Caco-2 (cell line): ENCODE data around the gene MAN1A1. TPM values are rescaled to one million over a fixed set of nuclear protein-coding genes. Genes with fewer than 3 reads are reported as not detected.

Source experiments
- BruUV-seq: library from RNA; stranded (reverse); fragments of 400-500 nt; replicated peaks from 2 replicates; lab custom pipeline; 2021; lab: Mats Ljungman, UMichigan
- CTCF ChIA-PET: fragments of 300-600 bp; sonication (Branson Sonifier 250); formaldehyde crosslinking; loops from one replicate; lab custom pipeline; 2022; ENCODE audit warnings: antibody characterized with exemption; lab: Charles Lee
- POLR2A ChIA-PET: fragments of 300-600 bp; sonication (Branson Sonifier 250); formaldehyde crosslinking; loops from one replicate; lab custom pipeline; 2022; ENCODE audit warnings: antibody characterized with exemption; lab: Charles Lee
- DNase-seq, 2 experiments: peaks; one replicate each; pipeline versions ENCODE4 v3.0.0 to v3.0.0-alpha.2; 2020 to 2022
- H3K27me3 ChIP-seq: replicated peaks from 2 replicates; pipeline ENCODE4 v1.6.0; 2011; ENCODE audit warnings: low read length; ENCODE audit not compliant: control insufficient read depth, insufficient read depth
- H3K36me3 ChIP-seq: 2 replicates; pipeline ENCODE4 v1.5.1; 2011; ENCODE audit warnings: low read length; ENCODE audit not compliant: control insufficient read depth, insufficient read depth
- H3K4me1 ChIP-seq: fragments of 250-450 bp; sonication (Bioruptor Pico); 2 replicates; pipeline ENCODE4 v1.5.1; 2020; ENCODE audit warnings: mild to moderate bottlenecking
- H3K4me3 ChIP-seq: 2 replicates; pipeline ENCODE4 v1.5.1; 2011; ENCODE audit warnings: low read depth, mild to moderate bottlenecking, control low read depth, low read length
- H3K9me3 ChIP-seq: fragments of 250-450 bp; sonication (Bioruptor Pico); 2 replicates; pipeline ENCODE4 v1.5.1; 2020; ENCODE audit warnings: mild to moderate bottlenecking, moderate library complexity
- H3K27ac Mint-ChIP-seq: one replicate; pipeline ENCODE4 v1.8.0; 2022; ENCODE audit warnings: mixed read lengths; ENCODE audit not compliant: unreplicated experiment
- H3K27me3 Mint-ChIP-seq: one replicate; pipeline ENCODE4 v1.8.0; 2022; ENCODE audit warnings: mixed read lengths; ENCODE audit not compliant: insufficient read depth, unreplicated experiment
- H3K36me3 Mint-ChIP-seq: one replicate; pipeline ENCODE4 v1.8.0; 2022; ENCODE audit warnings: mild to moderate bottlenecking, mixed read lengths; ENCODE audit not compliant: insufficient read depth, unreplicated experiment
- H3K4me1 Mint-ChIP-seq: one replicate; pipeline ENCODE4 v1.8.0; 2022; ENCODE audit warnings: low read depth, mixed read lengths; ENCODE audit not compliant: unreplicated experiment
- H3K4me3 Mint-ChIP-seq: one replicate; pipeline ENCODE4 v1.8.0; 2022; ENCODE audit warnings: mild to moderate bottlenecking, moderate library complexity, mixed read lengths; ENCODE audit not compliant: unreplicated experiment
- H3K9me3 Mint-ChIP-seq: one replicate; pipeline ENCODE4 v1.8.0; 2022; ENCODE audit warnings: mixed read lengths; ENCODE audit not compliant: unreplicated experiment
- intact Hi-C: fragments of 100-400 bp; cut with micrococcal nuclease; formaldehyde crosslinking; loops from one replicate; pipeline ENCODE4 v1.10.0; 2022; ENCODE audit not compliant: unreplicated experiment
- total RNA-seq: library from RNA; stranded (reverse); gene quantifications from 2 replicates; pipeline ENCODE4 v1.2.3, GENCODE V29; 2022
- TF ChIP-seq, protein P1 (sequence below), 2 experiments: fragments of 200-600 bp in 1 of 2; IDR thresholded peaks; 1 replicate in 1 of 2; 2 replicates in 1 of 2; pipeline versions ENCODE4 v1.5.1 to v1.8.0; 2011 to 2022; ENCODE audit warnings: antibody characterized with exemption in 1 of 2, control low read depth in 1 of 2, inconsistent platforms in 1 of 2, low read depth in 1 of 2, low read length in 1 of 2, mild to moderate bottlenecking in 1 of 2, moderate library complexity in 1 of 2; ENCODE audit not compliant: insufficient read depth in 1 of 2, severe bottlenecking in 1 of 2, unreplicated experiment in 1 of 2

The MAN1A1 gene
- total RNA-seq, 1 experiment from 2014 or later = 28.7 TPM

DNA sequence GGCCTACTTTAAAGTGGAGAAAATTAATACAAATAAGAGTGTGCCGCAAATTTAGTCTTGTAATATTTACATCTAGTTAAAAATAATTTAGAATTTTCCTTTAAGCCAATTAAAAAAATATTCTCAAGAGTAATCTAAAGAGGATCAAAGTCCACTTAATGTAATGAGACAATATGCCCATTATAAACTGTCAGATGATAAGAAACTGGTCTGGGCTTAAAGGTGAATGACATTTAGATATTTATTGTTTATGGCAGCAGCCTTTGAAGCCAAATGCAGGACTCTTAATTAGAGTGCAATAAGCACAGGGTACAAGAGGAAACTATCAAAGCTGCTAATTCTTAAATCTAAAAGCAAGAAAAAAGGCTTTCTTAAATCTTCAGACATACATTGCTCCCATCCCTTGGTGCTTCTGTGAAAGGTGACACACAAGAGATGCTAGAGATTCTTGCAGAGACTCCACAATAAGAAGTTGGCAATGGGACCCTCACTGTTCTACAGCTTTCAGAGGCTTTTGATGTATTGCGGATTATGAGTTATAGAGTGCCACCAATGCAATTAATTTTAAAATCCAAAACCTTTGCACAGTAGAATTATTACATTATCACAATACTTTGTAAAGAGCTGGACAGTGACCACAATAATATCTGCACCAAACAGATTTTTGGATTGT is 116.1 kb downstream of the MAN1A1 start:
- H3K36me3 Mint-ChIP-seq = peaks cover 13% of the 10 kb centered on the region
- peaks cover 6% of the 10 kb centered on the region for H3K4me1 Mint-ChIP-seq
- no peaks in the 10 kb centered on the region; the same call in 1 of the 2 replicates for H3K36me3 ChIP-seq
- no peaks in the 10 kb centered on the region for H3K27me3 Mint-ChIP-seq
- H3K4me3 ChIP-seq = no peak overlapping the region
- TF ChIP-seq, protein P1, sequence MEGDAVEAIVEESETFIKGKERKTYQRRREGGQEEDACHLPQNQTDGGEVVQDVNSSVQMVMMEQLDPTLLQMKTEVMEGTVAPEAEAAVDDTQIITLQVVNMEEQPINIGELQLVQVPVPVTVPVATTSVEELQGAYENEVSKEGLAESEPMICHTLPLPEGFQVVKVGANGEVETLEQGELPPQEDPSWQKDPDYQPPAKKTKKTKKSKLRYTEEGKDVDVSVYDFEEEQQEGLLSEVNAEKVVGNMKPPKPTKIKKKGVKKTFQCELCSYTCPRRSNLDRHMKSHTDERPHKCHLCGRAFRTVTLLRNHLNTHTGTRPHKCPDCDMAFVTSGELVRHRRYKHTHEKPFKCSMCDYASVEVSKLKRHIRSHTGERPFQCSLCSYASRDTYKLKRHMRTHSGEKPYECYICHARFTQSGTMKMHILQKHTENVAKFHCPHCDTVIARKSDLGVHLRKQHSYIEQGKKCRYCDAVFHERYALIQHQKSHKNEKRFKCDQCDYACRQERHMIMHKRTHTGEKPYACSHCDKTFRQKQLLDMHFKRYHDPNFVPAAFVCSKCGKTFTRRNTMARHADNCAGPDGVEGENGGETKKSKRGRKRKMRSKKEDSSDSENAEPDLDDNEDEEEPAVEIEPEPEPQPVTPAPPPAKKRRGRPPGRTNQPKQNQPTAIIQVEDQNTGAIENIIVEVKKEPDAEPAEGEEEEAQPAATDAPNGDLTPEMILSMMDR (IDR thresholded peaks at IDR 0.05; ENCODE audit: insufficient read depth in 1 of 2, low read depth in 1 of 2, low read length in 1 of 2, severe bottlenecking in 1 of 2, unreplicated experiment in 1 of 2) = no peak
- no TSS peak for BruUV-seq
- no peak for DNase-seq
- H3K4me1 ChIP-seq = peaks cover 8% of the 10 kb centered on the region
- no peak overlapping the region for H3K4me3 Mint-ChIP-seq
- no peaks in the 10 kb centered on the region for H3K27me3 ChIP-seq
- intact Hi-C loops = no loop called here
- no peak overlapping the region for H3K27ac Mint-ChIP-seq
- no peaks in the 10 kb centered on the region for H3K9me3 ChIP-seq
- POLR2A ChIA-PET = no interaction called here
- no peaks in the 10 kb centered on the region for H3K9me3 Mint-ChIP-seq
- CTCF ChIA-PET = no interaction called here

DNA sequence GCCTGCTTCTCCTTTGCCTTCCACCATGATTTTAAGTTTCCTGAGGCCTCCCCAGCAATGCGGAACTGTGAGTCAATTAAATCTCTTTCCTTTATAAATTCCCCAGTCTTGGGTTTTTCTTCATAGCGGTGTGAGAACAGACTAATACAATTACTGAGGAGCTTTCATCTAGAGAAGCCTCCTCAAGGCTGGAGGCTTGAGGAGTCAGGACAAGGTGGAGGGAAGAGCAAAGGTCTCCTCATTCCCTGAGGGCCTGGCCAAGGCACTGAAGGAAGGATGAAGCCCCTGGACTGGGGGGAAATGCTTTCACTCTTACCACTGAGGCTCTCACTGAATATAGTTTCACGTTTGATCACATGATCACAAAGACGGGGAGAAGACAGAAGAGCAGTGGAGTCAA is 118.2 kb downstream of the MAN1A1 start:
- no peaks in the 10 kb centered on the region for H3K27me3 ChIP-seq
- Mint-ChIP-seq H3K4me3 (no peak overlapping the region), H3K36me3 (peaks cover 13% of the 10 kb centered on the region), H3K27me3 (no peaks in the 10 kb centered on the region), H3K4me1 (peaks cover 6% of the 10 kb centered on the region), H3K9me3 (no peaks in the 10 kb centered on the region), H3K27ac (no peak overlapping the region)
- no peak overlapping the region for H3K4me3 ChIP-seq
- BruUV-seq = no TSS peak
- TF ChIP-seq, protein P1 (IDR thresholded peaks at IDR 0.05; ENCODE audit: insufficient read depth in 1 of 2, low read depth in 1 of 2, low read length in 1 of 2, severe bottlenecking in 1 of 2, unreplicated experiment in 1 of 2) = no peak
- H3K4me1 ChIP-seq = peaks cover 8% of the 10 kb centered on the region
- DNase-seq = no peak
- POLR2A ChIA-PET = no interaction called here
- CTCF ChIA-PET = no interaction called here
- H3K9me3 ChIP-seq = no peaks in the 10 kb centered on the region
- no peaks in the 10 kb centered on the region; the same call in 1 of the 2 replicates for H3K36me3 ChIP-seq
- intact Hi-C loops = no loop called here

DNA sequence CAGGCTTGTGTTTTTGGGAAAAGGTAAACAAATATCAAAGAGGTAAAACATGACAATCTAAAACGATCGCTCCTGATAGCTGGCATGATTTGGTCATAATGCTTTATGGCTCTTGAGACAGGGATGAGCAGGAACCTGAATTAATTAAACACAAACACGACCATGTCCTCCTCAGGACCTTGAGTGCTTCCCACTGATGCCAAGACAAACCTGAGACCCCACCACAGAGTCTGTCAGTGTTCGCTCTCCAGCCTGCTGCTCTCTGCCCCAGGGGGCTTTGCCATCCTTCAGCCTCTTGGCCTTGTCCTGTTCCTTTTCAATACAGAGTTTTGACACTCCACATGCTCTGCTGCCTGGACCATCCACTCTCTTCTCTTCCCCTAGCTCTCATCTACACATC is 119.4 kb downstream of the MAN1A1 start:
- intact Hi-C loops = no loop called here
- TF ChIP-seq, protein P1 (IDR thresholded peaks at IDR 0.05; ENCODE audit: insufficient read depth in 1 of 2, low read depth in 1 of 2, low read length in 1 of 2, severe bottlenecking in 1 of 2, unreplicated experiment in 1 of 2) = no peak
- H3K4me1 ChIP-seq = peaks cover 8% of the 10 kb centered on the region
- no peaks in the 10 kb centered on the region for H3K27me3 Mint-ChIP-seq
- H3K4me1 Mint-ChIP-seq = peaks cover 12% of the 10 kb centered on the region
- BruUV-seq = no TSS peak
- no peaks in the 10 kb centered on the region for H3K9me3 ChIP-seq
- no peak overlapping the region for H3K4me3 ChIP-seq
- POLR2A ChIA-PET = no interaction called here
- no peaks in the 10 kb centered on the region; the same call in 1 of the 2 replicates for H3K36me3 ChIP-seq
- peaks cover 13% of the 10 kb centered on the region for H3K36me3 Mint-ChIP-seq
- CTCF ChIA-PET = no interaction called here
- no peak for DNase-seq
- no peaks in the 10 kb centered on the region for H3K27me3 ChIP-seq
- no peak overlapping the region for H3K4me3 Mint-ChIP-seq
- H3K27ac Mint-ChIP-seq = no peak overlapping the region
- no peaks in the 10 kb centered on the region for H3K9me3 Mint-ChIP-seq
